ENCODE data around the gene TDRD15.

DNA sequence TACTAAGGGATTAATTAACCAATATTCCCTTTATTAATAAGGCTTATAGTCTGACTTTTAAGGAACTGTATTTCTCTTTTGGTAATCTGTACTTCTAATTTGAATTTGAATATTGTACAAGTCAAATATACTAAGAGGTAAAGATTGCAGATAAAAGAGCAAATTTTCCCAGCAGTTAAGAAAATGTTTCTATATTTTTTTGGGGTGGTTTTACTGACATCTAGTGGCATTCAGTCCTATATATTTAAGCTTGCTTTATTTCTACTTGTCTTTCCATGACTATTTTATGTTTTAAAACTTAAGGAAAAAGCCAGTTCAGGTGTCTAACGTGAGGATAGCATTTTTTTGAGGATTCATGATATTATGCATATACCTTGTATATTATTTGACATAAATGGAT, 41.6 kb downstream of the TDRD15 start:
- TF ChIP-seq CTCF (tag by site-specific recombination; IDR thresholded peaks at IDR 0.05) (no peak), ZBTB11 (tag by site-specific recombination; conservative IDR thresholded peaks at IDR 0.05; ENCODE audit: low read depth) (no peak), ZNF626 (tag by site-specific recombination; IDR thresholded peaks at IDR 0.05) (no peak), KLF16 (tag by site-specific recombination; IDR thresholded peaks at IDR 0.05) (no peak), ZNF239 (tag by site-specific recombination; IDR thresholded peaks at IDR 0.05) (no peak), HOXA7 (CRISPR knock-in tag; IDR thresholded peaks at IDR 0.05; ENCODE audit: borderline replicate concordance) (no peak), ZNF792 (tag by site-specific recombination; IDR thresholded peaks at IDR 0.05) (no peak), ZNF768 (tag by site-specific recombination; IDR thresholded peaks at IDR 0.05) (no peak), ZNF580 (tag by site-specific recombination; IDR thresholded peaks at IDR 0.05) (no peak), ZNF354C (tag by site-specific recombination; IDR thresholded peaks at IDR 0.05; ENCODE audit: borderline replicate concordance, low read depth) (no peak), ZBTB8A (tag by site-specific recombination; IDR thresholded peaks at IDR 0.05) (no peak)
